ENCODE measurements around the gene PGLYRP1.

GRCh38 chr19:46052896-46053295, 30.0 kb upstream of the PGLYRP1 start:
- TF ChIP-seq CTCF (IDR thresholded peaks at IDR 0.05) (no peak), POLR2A (IDR thresholded peaks at IDR 0.05) (no peak)
